PFSK-1 (cell line): ENCODE data around the gene CSDE1.

Experiments
- FOXP2 ChIP-seq: optimal IDR thresholded peaks from 2 replicates; pipeline ENCODE3; 2011; ENCODE audit warnings: borderline replicate concordance, control low read depth, inconsistent platforms; ENCODE audit not compliant: insufficient read depth; ENCODE audit errors: extremely low read length, extremely low read depth
- POLR2AphosphoS5 ChIP-seq: IDR thresholded peaks from 2 replicates; pipeline ENCODE4 v1.6.1; 2012; ENCODE audit warnings: low read depth, mild to moderate bottlenecking, control low read depth, low read length, moderate library complexity
- REST ChIP-seq, 2 experiments: IDR thresholded peaks; 2 replicates each; pipeline versions ENCODE4 v1.6.1 to v1.8.0; 2011 to 2012; ENCODE audit warnings: low read depth in 2 of 2, low read length in 2 of 2, control low read depth in 1 of 2, inconsistent platforms in 1 of 2, mild to moderate bottlenecking in 1 of 2, moderate library complexity in 1 of 2; ENCODE audit not compliant: insufficient read depth in 1 of 2
- SIN3A ChIP-seq: IDR thresholded peaks from 2 replicates; pipeline ENCODE4 v1.6.1; 2012; ENCODE audit warnings: mild to moderate bottlenecking, low read length, moderate library complexity, borderline replicate concordance; ENCODE audit not compliant: insufficient read depth
- TAF1 ChIP-seq: IDR thresholded peaks from 2 replicates; pipeline ENCODE4 v1.6.1; 2012; ENCODE audit warnings: low read length, control low read depth, borderline replicate concordance; ENCODE audit not compliant: insufficient read depth

- TF ChIP-seq SIN3A (no peak), POLR2AphosphoS5 (no peak), TAF1 (no peak), REST (IDR thresholded peaks at IDR 0.05; ENCODE audit: insufficient read depth in 1 of 2, low read depth in 2 of 2, low read length in 2 of 2) (no peak), FOXP2 (no peak)
Measured at GRCh38 chr1:114685851-114686250, 71.9 kb downstream of the CSDE1 start.
